ENCODE results near the gene SDCBP2.
"Not testable (repeated sequence)": the region's sequence is repeated elsewhere in the genome, so short reads cannot be mapped to it uniquely, and the experiment has no call there.

The SDCBP2 gene

DNA sequence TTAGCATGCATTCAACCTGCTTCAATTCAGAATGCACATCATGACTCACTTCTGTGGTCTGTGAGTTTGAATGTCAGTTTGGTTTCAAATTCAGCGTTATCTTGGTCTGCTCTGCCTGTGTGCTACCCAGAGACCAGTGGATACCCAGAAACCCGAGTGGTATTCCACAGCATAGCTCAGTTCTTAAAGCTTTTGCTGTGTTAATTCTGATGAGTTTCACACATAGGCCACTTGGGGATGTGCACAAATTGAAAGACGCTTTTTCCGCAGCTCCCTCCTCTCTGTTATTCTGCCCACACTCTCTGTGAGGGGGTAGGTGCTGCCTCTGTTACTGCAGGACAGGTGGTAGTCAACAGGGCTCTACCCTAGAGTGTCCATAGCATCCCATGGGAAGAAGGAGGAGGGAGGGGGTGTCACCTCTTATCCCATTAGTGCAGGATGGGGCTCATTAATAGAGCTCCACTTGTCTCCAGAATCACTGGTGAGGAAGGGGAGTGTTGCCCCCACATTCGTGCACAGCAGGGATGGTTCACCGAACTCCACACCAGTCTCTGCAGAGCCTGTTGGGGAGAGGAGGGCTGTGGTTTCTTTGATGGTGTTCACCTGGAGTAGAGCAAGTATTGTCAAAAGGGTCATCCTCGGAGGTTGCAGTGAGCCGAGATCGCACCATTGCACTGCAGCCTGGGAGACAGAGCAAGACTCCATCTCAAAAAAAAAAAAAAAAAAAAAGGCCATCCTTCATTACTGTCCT lies 29.2 kb upstream of the SDCBP2 start:
- no peak for DNase-seq (ENCODE audit: low read depth)

DNA sequence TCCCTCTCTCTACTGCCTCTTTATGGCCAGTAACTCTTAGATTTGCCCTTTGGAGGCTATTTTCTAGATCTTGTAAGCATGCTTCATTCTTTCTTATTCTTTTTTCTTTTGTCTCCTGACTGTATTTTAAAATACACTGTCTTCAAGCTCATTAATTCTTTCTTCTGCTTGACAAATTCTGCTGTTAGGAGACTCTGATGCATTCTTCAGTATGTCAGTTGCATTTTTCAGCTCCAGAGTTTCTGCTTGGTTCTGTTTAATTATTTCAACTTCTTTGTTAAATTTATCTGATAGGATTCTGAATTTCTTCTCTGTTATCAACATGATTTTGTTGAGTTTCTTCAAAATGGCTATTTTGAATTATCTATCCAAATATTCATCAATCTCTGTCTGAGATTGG lies 25.0 kb upstream of the SDCBP2 start:
- DNase-seq (ENCODE audit: low read depth), result no peak

DNA sequence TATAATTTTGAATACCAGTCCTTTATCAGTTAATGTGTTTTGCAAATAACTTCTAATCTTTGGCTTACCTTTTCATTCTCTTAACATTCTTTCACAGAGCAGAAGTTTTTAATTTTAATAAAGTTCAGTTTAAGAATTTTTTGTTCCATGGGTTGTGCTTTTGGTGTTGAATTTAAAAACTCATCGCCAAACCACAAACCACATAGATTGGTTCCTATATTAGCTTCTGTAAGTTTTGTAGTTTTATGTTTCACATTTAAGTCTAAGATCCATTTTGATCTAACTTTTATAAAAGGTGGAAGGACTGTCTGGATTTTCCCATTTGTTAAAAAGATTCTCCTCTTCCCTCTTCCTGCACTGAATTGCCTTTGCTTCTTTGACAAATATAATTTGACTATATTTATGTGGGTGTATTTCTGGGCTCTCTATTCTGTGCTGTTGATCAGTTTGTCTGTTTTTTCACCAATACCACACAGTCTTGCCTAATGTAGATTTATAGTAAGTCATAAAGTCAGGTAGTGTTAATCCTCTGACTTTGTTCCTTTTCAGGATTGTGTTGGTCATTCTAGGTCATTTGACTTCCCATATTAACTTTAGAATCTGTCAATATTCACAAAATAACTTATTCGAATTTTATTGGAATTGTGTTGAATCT lies 17.5 kb upstream of the SDCBP2 start:
- DNase-seq (ENCODE audit: low read depth), result no peak

- DNase-seq (ENCODE audit: low read depth), result no peak
Observed at GRCh38 chr20:1345756-1346093, 16.8 kb upstream of the SDCBP2 start.

- DNase-seq (ENCODE audit: low read depth), result no peak
Observed at GRCh38 chr20:1345030-1345755, 16.3 kb upstream of the SDCBP2 start.

GRCh38 chr20:1343446-1344124 lies 14.6 kb upstream of the SDCBP2 start:
- DNase-seq (ENCODE audit: low read depth), result not testable (repeated sequence)

GRCh38 chr20:1341561-1342265 lies 12.8 kb upstream of the SDCBP2 start:
- DNase-seq (ENCODE audit: low read depth), result no peak

DNA sequence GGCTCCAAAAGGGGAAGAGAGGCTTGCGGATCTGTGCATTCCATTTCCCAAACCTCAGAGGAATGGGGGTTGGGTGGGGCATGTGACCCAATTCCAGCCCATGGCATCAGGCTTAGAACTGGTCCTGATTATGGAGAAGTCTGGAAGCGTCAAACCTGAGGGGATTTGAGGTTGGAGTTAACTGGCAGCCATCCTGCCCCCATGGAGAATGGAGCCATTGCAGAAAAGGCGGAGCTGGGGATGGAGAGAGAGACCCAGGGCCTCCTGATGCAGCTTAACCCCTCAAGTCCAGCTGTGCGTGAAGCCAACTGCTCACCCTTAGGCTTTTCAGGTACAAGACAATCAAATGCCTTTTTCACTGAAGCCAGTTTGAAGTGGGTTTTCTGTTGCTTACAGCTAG lies 9.9 kb upstream of the SDCBP2 start:
- no peak for DNase-seq (ENCODE audit: low read depth)

GRCh38 chr20:1338096-1338495 lies 9.2 kb upstream of the SDCBP2 start:
- no peak for DNase-seq (ENCODE audit: low read depth)

- no peak for DNase-seq (ENCODE audit: low read depth)
Observed at GRCh38 chr20:1337441-1337840, 8.5 kb upstream of the SDCBP2 start.

DNA sequence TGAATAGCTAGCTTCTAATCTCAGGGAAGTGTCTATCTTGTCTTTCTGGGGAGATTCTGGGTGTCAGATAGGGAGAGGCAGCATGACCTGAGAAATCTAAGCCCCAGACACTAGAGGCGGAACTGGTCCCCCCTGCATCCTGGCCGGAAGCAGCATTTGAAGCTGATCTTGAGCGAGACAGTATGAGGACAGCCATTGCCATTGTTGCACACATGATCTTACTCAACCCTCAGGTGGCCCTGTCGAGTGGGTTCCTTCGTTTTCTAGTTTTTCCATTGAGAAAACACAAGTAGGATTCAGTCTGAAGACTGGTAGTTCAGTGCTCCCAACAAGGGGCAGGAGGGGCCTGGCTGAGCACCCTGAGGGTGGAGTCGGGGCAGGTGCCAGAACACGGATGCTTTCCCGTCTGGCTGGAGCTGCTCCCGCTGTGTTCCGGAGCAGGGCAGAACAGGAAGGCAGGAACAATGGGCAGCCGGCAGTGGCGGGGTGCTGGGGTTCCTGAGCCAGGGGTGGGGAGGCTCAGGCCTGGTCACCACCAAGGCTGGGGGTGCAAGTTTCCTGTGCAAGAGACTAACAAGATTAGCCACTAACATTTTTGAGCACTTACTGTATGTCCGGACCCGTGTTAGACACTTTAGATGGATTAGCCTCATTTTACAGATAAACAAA lies 7.9 kb upstream of the SDCBP2 start:
- DNase-seq (ENCODE audit: low read depth), result no peak

GRCh38 chr20:1335961-1336698 lies 7.2 kb upstream of the SDCBP2 start:
- no peak for DNase-seq (ENCODE audit: low read depth)

- DNase-seq (ENCODE audit: low read depth), result no peak
Observed at GRCh38 chr20:1334761-1335160, 5.8 kb upstream of the SDCBP2 start.

DNA sequence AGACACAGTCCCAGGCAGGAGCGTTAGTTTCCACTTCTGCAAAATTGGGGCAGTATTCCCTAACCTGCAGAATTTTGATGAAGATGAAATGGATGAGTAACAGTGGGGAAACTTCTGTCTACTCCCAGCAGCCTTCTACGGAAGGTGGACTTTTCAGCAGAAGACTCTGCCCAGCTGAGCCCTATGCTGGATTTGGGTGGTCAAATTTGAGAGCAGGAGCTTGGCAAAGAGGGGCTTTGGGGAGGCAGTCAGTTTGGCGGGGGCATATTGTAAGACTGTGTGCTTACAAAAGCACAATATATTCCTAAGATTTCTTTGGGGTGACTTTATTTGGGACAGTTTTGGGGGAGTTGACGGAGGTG lies 5.4 kb upstream of the SDCBP2 start:
- no peak for DNase-seq (ENCODE audit: low read depth)

GRCh38 chr20:1333462-1334369 lies 4.8 kb upstream of the SDCBP2 start:
- DNase-seq (ENCODE audit: low read depth), result no peak

GRCh38 chr20:1332749-1333300 lies 3.9 kb upstream of the SDCBP2 start:
- no peak for DNase-seq (ENCODE audit: low read depth)

DNA sequence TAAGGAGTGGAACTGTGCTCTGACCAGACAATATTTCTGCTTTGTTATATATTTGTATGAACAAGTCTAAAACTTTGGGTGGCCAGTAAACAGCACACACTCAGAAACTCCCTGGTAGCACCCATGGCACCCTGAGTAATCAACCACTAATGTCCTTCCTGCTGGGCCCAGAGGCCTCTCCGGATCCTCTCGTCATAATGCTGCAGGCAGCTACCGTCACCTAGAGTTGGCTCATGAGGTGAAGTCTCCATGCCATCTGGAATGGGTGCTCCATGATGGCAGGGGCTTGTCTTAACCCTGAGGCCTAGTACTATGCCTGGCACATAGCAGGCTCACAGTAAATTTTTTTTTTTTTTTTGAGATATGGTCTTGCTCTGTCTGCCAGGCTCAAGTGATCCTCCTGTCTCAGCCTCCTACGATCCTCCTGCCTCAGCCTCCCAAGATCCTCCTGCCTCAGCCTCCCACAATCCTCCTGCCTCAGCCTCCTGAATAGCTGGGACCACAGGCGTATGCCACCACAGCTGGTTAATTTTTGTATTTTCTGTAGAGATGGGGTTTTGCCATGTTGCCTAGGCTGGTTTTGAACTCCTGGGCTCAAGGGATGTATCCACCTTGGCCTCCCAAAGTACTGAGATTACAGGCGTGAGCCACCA lies 3.0 kb upstream of the SDCBP2 start:
- DNase-seq (ENCODE audit: low read depth), result no peak

DNA sequence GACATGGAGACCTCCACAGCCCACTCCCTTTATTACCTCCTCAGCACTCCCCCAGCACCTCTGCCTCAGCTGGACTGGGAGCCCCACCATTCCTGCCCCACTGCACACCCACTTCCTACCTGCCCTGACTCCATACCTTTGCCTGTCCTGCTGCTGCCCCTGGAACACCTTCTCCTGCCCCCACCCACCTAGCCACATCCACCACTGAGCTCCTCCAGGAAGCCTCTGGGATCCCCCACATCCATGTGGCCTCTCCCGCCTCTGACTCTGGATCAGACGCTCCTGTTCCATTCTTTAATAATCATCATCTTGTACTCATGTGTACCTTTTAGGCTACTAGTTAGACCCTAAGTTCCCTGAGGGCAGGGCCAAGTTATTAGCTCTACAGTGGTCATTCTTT lies 2.2 kb upstream of the SDCBP2 start:
- DNase-seq (ENCODE audit: low read depth), result no peak
